SW 1271 (cell line): ENCODE measurements around the gene SIK3.

ENCODE experiments used
- DNase-seq, 2 experiments: peaks; one replicate each; lab custom pipeline; 2025; lab: John Stamatoyannopoulos, UW

SIK3 gene

GRCh38 chr11:116970485-116971292, 127.5 kb downstream of the SIK3 start:
- no peak for DNase-seq

DNA sequence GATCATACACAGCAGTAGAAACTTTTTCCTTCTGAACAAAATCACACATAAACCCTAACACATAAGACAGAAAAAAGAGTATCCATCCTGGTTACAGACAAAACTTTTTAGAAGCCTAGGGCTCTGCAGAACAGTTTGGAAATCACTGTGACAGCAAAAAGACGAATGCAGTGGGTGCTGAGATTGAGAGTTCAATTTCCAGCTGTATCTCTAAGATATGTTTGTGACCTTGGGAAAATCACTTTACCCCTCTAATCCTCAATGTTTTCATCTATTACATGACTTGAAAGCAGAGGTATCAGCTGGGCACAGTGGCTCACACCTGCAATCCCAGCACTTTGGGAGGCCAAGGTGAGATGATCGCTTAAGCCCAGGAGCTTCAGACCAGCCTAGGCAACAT, 128.5 kb downstream of the SIK3 start:
- DNase-seq = no peak

- DNase-seq = no peak
Observed at GRCh38 chr11:116964269-116964668, 134.0 kb downstream of the SIK3 start.

DNA sequence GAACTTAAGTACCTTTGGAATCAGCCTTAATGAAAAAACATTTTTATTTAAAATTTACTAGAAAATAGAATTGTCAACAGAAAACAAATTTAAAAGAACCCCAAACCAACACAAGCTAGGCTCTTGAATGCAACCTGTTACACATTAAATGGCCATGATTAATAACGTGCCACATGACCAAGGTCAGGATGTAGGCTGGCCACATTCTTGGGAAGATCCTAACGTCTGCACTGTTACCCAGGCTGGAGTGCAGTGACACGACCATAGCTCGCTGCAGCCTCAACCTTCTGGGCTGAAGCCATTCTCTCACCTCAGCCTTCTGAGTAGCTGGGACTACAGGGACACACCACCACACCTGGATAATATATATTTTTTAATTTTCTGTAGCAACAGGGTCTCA, 134.4 kb downstream of the SIK3 start:
- no peak for DNase-seq

DNA sequence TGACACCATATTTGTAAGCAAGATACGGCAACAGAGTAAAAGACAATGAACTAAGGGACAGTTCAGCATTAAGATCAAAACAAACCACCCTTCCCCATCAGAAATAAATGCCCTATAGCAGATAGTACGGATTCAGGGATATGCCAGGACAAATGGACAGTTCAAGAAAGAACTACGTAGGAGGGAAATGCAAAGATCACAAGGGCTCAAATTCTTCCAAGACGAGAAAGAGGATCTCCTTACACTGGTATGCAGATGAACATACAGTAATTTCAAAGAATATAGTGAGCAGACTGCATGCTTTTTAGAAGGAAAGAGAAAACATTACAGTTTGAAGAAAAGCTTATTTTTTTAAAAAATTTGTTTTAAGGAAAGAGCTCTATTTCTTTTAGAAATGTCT, 136.1 kb downstream of the SIK3 start:
- no peak for DNase-seq

DNA sequence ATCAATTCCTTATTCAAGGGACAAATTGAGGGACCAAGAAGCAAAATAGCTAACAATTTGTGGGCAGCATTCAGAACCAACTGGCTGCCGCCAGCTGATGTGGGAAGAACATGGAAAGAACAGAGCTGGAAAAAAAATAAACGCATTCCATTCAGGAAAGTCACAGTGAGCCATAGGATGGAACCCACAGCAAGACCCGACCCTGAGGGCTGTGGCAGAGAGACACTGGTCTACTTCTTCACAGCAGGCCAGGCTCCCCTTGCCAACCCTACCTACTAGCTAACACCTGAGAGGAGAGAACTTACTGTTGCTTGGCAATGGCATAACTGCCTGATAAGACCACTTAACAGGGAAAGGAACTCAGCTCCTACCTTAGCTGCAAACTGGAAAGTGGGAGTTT, 137.3 kb downstream of the SIK3 start:
- peak in 1 of 2 experiments; percentile 32 for DNase-seq

DNA sequence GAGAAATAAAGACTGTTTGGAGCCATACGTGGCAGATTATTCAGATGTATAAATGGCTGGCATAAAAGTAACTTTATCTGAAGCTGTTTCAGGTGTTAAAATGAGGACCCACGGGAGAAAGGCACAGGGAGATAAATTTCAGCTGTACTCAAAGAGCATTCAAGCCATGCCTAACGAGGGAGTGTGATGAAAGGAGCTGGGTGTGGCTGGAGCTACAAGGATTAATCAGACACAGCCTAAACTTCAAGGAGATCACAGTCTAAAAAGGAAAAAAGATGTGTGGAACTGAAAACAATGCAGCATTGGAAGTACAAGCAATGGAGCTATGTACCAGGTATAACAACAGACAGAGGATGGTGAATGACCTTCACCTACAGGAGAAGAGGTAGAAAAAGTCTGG, 140.0 kb downstream of the SIK3 start:
- no peak for DNase-seq

DNA sequence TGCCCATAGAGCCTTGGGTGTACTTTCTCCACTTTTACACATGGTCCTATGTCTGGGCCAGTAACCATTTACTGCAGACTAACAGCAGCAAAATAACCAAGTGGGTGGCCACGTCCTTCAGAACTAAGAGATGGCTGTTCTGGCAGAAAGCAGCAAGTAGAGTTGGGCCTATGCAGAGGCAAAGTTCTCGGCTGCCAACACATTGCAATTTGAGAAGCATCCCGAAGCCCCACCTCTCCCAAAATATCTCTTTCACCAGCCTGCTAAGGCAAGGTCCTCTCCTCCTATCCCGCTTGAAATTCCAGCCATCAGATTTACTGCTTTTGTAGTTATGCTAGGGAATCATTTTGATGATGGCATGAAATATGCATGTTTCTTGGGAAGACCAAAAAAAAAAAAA, 142.3 kb downstream of the SIK3 start:
- DNase-seq = no peak

DNA sequence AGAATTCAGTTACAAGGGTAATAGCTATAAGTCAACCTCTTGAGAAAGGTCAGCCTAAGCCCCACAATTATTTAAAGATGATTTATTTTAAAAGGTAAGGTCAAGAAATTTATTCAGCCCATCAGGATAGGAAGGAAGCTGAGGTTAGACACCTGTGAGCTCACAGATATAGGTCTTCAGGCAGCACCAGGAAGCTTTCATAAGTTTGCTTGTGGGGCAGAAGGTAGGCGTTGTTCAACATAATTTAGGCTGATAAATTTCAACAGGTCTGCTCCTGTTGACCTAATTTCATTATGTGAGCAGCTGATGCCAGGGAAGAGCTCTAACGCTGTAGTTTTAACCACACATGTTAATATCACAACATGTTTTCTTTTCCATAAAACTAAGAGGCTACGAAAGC, 142.7 kb downstream of the SIK3 start:
- no peak for DNase-seq

- DNase-seq = no peak
Observed at GRCh38 chr11:116953530-116954285, 144.5 kb downstream of the SIK3 start.

GRCh38 chr11:116951762-116952161, 146.5 kb downstream of the SIK3 start:
- DNase-seq = no peak

- DNase-seq = no peak
Observed at GRCh38 chr11:116950210-116950609, 148.0 kb downstream of the SIK3 start.

GRCh38 chr11:116948391-116948790, 149.8 kb downstream of the SIK3 start:
- peak in 1 of 2 experiments; percentile 2 for DNase-seq

DNA sequence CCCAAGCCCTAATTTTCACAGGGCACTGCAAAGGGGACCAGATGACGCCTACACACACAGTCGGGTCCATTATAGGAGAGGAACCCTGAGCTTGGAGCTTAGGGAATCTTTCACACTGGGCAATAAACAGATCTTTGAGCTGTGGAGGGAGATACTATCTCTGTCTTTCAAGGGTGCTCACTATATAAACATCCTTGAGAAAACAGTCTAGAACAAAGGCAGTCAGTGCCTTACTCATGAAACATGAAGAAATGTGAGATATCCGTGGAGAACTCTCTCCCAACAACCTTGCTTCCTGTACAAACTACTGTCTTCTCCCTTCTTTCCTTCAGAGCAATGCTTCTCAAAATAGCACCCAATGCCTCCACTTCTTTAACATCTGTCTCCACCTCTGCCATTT, 151.8 kb downstream of the SIK3 start:
- no peak for DNase-seq

DNA sequence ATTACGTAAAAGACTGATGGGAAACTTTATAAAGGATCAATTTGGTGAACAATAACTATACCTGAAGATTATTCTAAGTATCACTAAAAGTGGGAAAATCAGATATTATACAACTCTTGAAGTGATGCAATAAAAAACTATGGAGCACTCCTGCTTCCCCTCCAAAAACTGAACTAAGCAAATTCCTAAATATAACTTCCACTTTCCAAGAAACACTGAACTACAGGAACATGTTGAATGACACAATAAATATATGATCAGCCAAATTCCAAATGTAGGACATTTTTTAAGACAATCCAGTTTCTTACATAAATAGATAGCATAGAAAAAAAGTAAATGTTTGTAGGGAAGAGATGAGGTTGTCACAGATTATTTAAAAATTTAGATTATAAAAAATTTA, 158.7 kb downstream of the SIK3 start:
- no peak for DNase-seq

DNA sequence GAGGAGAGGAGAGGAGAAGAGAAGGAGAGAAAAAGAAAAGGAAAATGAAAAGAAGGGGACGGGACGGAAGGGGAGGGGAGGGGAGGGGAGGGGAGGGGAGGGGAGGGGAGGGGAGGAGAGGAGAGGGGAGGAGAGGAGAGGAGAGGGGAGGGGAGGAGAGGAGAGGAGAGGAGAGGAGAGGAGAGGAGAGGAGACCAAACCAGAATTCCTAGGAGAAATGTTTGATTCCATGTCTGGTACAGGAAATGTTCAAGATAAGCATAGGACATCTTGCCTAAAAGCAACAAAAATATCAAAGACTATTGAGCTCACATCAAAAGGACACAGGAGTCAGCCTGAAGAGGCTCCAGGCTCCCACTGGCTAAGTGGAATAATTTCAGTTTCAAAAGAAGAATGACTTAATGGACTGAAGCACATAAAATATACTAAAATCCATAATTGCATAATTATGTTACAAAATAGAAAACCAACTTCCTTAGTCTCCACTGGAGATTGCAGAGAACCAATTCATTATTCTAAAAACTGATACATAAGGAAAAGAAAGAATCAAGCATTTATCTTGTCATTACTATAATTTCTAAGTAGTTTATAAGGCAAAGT, 159.7 kb downstream of the SIK3 start:
- DNase-seq = no peak

- no peak for DNase-seq
Observed at GRCh38 chr11:116936754-116937446, 161.3 kb downstream of the SIK3 start.

- DNase-seq = no peak
Observed at GRCh38 chr11:116935514-116935913, 162.7 kb downstream of the SIK3 start.

DNA sequence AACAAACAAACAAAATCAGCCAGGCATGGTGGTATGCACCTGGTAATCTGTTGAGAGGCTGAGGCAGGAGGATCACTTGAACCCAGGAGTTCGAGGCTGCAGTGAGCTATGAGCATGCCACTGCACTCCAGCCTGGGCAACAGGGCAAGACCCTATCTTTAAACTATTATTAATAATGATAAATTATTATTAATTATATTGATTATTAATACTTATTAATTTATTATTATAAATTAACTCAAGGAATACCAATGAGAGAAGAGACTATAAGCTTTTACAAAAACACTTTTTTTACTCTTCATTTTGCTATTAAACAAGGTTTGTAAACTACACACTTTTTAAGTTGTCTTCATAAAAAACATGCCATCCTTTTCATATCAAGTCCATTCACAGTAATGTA, 163.1 kb downstream of the SIK3 start:
- no peak for DNase-seq

GRCh38 chr11:116933961-116934360, 164.3 kb downstream of the SIK3 start:
- no peak for DNase-seq

GRCh38 chr11:116932181-116932580, 166.0 kb downstream of the SIK3 start:
- no peak for DNase-seq

DNA sequence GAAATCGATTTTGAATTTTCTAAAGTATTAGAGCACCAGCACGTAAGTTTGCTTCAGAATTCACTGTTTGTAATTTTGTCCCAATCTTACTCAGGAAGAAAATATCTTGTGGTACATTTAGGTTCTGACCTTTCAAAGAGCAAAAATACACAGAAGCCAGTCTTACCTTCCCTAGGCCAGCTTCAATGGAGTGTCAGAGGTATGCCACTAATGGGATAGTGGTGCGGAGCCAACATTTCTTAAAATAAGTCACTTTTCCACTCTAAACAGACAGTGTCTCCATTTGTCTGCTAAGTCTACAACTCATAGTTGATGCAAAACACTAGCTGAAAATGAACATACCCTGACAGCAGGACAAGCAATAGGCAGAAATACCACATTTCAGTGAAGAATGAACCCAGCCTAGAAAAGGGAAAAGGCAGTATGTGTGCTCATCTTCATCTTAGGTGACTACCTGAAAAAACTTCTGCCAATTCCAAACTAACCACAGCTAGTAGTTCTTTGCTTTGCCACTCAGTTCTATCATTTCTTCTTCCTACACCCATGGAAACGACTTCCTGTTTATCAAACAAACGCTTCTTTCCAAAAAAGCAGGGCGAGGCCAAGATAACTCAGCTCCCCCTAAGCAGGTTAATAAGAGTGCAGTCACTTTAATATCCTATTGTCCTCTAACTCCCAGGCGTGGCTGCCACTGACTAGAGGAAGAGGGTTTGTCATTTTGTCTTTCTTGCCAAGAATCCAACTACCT, 166.8 kb downstream of the SIK3 start:
- DNase-seq = peak in 1 of 2 experiments; percentile 9
